CD4-positive, alpha-beta T cell (primary cell): Measurements from ENCODE around the gene OR8U1. TPM values are rescaled to one million over a fixed set of nuclear protein-coding genes. Genes with fewer than 3 reads are reported as not detected.
"Not testable (repeated sequence)": the region's sequence is repeated elsewhere in the genome, so short reads cannot be mapped to it uniquely, and the experiment has no call there.

ENCODE experiments used
- ATAC-seq: fragments of 200-7000 bp; cut with Tn5 transposase; one replicate; pipeline ENCODE4 v1.10.0; 2022; ENCODE audit warnings: mild to moderate bottlenecking; ENCODE audit not compliant: poor library complexity
- CTCF ChIA-PET: fragments of 350-600 bp; sonication (Branson Sonifier 250); formaldehyde crosslinking; loops from one replicate; lab custom pipeline; 2021; ENCODE audit warnings: antibody characterized with exemption, inconsistent platforms; lab: Charles Lee
- POLR2A ChIA-PET: fragments of 350-600 bp; sonication (Branson Sonifier 250); formaldehyde crosslinking; loops from one replicate; lab custom pipeline; 2021; ENCODE audit warnings: antibody characterized with exemption, inconsistent platforms; lab: Charles Lee
- DNase-seq, 14 experiments: peaks; one replicate each; pipeline ENCODE4 v3.0.0-alpha.2; 2013 to 2020; ENCODE audit warnings: mixed read lengths in 2 of 14
- H3K27ac ChIP-seq, 2 donors: one replicate each; pipeline versions ENCODE4 v1.5.1 to v1.7.0; 2013; ENCODE audit warnings: low read length in 2 of 2, low read depth in 1 of 2, mild to moderate bottlenecking in 1 of 2
- H3K27me3 ChIP-seq, 2 experiments: 1 replicate in 1 of 2; 2 replicates in 1 of 2; pipeline versions ENCODE4 v1.6.1 to v1.7.0; 2013; ENCODE audit warnings: low read length in 2 of 2, control low read depth in 1 of 2, mild to moderate bottlenecking in 1 of 2, moderate library complexity in 1 of 2; ENCODE audit not compliant: insufficient read depth in 2 of 2, control insufficient read depth in 1 of 2
- H3K36me3 ChIP-seq: one replicate; pipeline ENCODE4 v1.6.1; 2013; ENCODE audit warnings: low read length, control low read depth; ENCODE audit not compliant: insufficient read depth
- H3K4me1 ChIP-seq: one replicate; pipeline ENCODE4 v1.6.1; 2013; ENCODE audit warnings: low read length, control low read depth; ENCODE audit not compliant: insufficient read depth
- H3K4me3 ChIP-seq: one replicate; pipeline ENCODE4 v1.5.1; 2013; ENCODE audit warnings: mild to moderate bottlenecking, low read length, moderate library complexity
- H3K9me3 ChIP-seq, 2 experiments: 1 replicate in 1 of 2; 2 replicates in 1 of 2; pipeline versions ENCODE4 v1.6.1 to v1.7.0; 2013; ENCODE audit warnings: low read length in 2 of 2, mild to moderate bottlenecking in 2 of 2, control low read depth in 1 of 2, moderate library complexity in 1 of 2; ENCODE audit not compliant: control insufficient read depth in 1 of 2, insufficient read depth in 1 of 2
- H3K27ac Mint-ChIP-seq: one replicate; pipeline ENCODE4 v1.8.0; 2020; ENCODE audit warnings: mixed read lengths
- H3K27me3 Mint-ChIP-seq: one replicate; pipeline ENCODE4 v1.8.0; 2021; ENCODE audit warnings: mixed read lengths
- H3K36me3 Mint-ChIP-seq: one replicate; pipeline ENCODE4 v1.8.0; 2021; ENCODE audit warnings: low read depth, mixed read lengths
- H3K4me1 Mint-ChIP-seq: one replicate; pipeline ENCODE4 v1.8.0; 2021; ENCODE audit warnings: low read depth, mixed read lengths
- H3K4me3 Mint-ChIP-seq: one replicate; pipeline ENCODE4 v1.8.0; 2020; ENCODE audit warnings: mild to moderate bottlenecking, mixed read lengths
- H3K9me3 Mint-ChIP-seq: one replicate; pipeline ENCODE4 v1.8.0; 2020; ENCODE audit warnings: mixed read lengths
- CTCF ChIP-seq: fragments of 200-600 bp; IDR thresholded peaks from one replicate; pipeline ENCODE4 v1.8.0; 2022; ENCODE audit warnings: antibody characterized with exemption, mild to moderate bottlenecking
- intact Hi-C, 2 experiments: fragments of 100-400 bp; cut with DNase I in 1 of 2; cut with micrococcal nuclease in 1 of 2; formaldehyde crosslinking; loops; one replicate each; pipeline versions ENCODE4 v1.15.1 to v1.9.0; 2023 to 2025; cut with DNase I, micrococcal nuclease
- total RNA-seq, 174 experiments: library from RNA in 2 of 174; stranded (reverse) in 2 of 174; gene quantifications; one replicate each; pipeline ENCODE4 v1.2.3 and lab custom pipeline; 2021 to 2026

The OR8U1 gene
- total RNA-seq, 2 experiments from 2014 or later, result not detected

- ChIA-PET POLR2A (no interaction called here), CTCF (no interaction called here)
- DNase-seq (no peak), ATAC-seq (no peak)
- Histone ChIP-seq H3K27me3 (no peaks in the 10 kb centered on the region), H3K4me3 (no peak overlapping the region), H3K9me3 (peaks cover 0 to 3% of the 10 kb centered on the region in 2 experiments), H3K27ac (no peak overlapping the region), H3K4me1 (no peaks in the 10 kb centered on the region), H3K36me3 (no peaks in the 10 kb centered on the region)
- Mint-ChIP-seq H3K9me3 (peaks cover 6% of the 10 kb centered on the region), H3K4me3 (no peak overlapping the region), H3K4me1 (no peaks in the 10 kb centered on the region), H3K36me3 (no peaks in the 10 kb centered on the region), H3K27ac (no peak overlapping the region), H3K27me3 (no peaks in the 10 kb centered on the region)
- intact Hi-C loops, result no loop called here
- no peak for TF ChIP-seq CTCF
Observed at GRCh38 chr11:56380120-56380519, 4.7 kb downstream of the OR8U1 start.

- ATAC-seq (no peak), DNase-seq (no peak)
- H3K9me3 ChIP-seq, result no peaks in the 10 kb centered on the region
- Mint-ChIP-seq H3K36me3 (no peaks in the 10 kb centered on the region), H3K4me1 (no peaks in the 10 kb centered on the region), H3K27ac (no peak overlapping the region), H3K27me3 (no peaks in the 10 kb centered on the region), H3K4me3 (no peak overlapping the region), H3K9me3 (peaks cover 9% of the 10 kb centered on the region)
- ChIA-PET POLR2A (no interaction called here), CTCF (no interaction called here)
- H3K27ac ChIP-seq, result no peak overlapping the region
- no peaks in the 10 kb centered on the region for H3K36me3 ChIP-seq
- no peaks in the 10 kb centered on the region for H3K4me1 ChIP-seq
- H3K27me3 ChIP-seq, result no peaks in the 10 kb centered on the region
- intact Hi-C loops, result no loop called here
- H3K4me3 ChIP-seq, result no peak overlapping the region
- TF ChIP-seq CTCF, result no peak
Observed at GRCh38 chr11:56394381-56394780, 19.0 kb downstream of the OR8U1 start.

- H3K27ac ChIP-seq, result no peak overlapping the region
- ATAC-seq, result no peak
- no peak for DNase-seq
- no peak overlapping the region for H3K27ac Mint-ChIP-seq
- no peaks in the 10 kb centered on the region for H3K36me3 Mint-ChIP-seq
- no peaks in the 10 kb centered on the region for H3K4me1 Mint-ChIP-seq
- H3K27me3 Mint-ChIP-seq, result no peaks in the 10 kb centered on the region
- H3K36me3 ChIP-seq, result no peaks in the 10 kb centered on the region
- CTCF ChIA-PET, result no interaction called here
- H3K4me3 Mint-ChIP-seq, result no peak overlapping the region
- POLR2A ChIA-PET, result no interaction called here
- H3K27me3 ChIP-seq, result no peaks in the 10 kb centered on the region
- no peak overlapping the region for H3K4me3 ChIP-seq
- H3K9me3 Mint-ChIP-seq, result peaks cover 9% of the 10 kb centered on the region
- H3K4me1 ChIP-seq, result no peaks in the 10 kb centered on the region
- intact Hi-C loops, result no loop called here
- TF ChIP-seq CTCF, result no peak
- H3K9me3 ChIP-seq, result peaks cover 0 to 5% of the 10 kb centered on the region in 2 experiments
Observed at GRCh38 chr11:56396047-56396446, 20.6 kb downstream of the OR8U1 start.

GRCh38 chr11:56401858-56402461, 26.5 kb downstream of the OR8U1 start:
- H3K27me3 Mint-ChIP-seq, DNase-seq, H3K4me1 ChIP-seq, POLR2A ChIA-PET, H3K36me3 Mint-ChIP-seq, H3K27ac Mint-ChIP-seq, H3K4me1 Mint-ChIP-seq, H3K4me3 Mint-ChIP-seq, H3K36me3 ChIP-seq, ATAC-seq, CTCF ChIA-PET, H3K27ac ChIP-seq, H3K27me3 ChIP-seq, H3K9me3 Mint-ChIP-seq, intact Hi-C loops, H3K4me3 ChIP-seq: not testable (repeated sequence)
- peaks cover 0 to 17% of the 10 kb centered on the region in 2 experiments for H3K9me3 ChIP-seq
